ENCODE data around the gene TMEM259.
A peak's percentile ranks its signal among the peaks of the same experiment; 100 is the strongest.

The TMEM259 gene

DNA sequence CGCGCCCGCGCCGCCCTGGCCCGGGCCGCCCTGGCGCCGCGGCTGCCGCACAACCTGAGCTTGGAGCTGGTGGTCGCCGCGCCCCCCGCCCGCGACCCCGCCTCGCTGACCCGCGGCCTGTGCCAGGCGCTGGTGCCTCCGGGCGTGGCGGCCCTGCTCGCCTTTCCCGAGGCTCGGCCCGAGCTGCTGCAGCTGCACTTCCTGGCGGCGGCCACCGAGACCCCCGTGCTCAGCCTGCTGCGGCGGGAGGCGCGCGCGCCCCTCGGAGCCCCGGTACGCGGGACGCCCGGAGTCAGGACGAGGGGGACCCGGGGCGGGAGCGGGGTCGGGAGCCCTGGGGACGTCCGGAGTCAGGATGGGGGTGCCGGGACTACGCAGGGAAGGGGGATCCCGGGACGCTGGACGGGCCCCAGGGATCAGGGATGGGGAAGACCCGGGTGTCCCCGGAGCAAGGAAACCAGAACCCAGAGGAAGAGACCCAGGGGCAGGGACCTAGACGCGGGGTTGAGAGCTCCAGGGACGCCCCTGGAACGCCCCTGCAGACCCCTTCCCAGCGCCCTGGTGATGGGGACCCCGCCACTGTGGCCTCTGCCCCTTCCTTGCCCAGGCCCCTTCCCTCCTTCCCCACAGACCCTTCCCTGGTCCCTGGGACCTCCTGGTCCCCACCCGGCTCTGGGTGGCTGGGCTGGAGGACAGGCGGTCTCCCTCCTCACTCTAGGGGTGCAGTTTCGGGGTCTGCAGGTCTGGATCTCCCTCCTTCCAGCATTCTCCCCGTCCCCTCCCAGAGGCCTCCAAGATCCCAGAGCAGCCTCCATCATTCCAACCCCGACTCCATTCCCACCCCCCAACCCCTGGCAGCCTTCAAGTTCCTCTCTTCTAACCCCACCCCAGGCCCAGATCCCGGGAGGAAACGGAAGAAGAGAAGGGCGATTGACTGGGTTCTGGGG, 20.1 kb downstream of the TMEM259 start:
- no peak for DNase-seq

DNA sequence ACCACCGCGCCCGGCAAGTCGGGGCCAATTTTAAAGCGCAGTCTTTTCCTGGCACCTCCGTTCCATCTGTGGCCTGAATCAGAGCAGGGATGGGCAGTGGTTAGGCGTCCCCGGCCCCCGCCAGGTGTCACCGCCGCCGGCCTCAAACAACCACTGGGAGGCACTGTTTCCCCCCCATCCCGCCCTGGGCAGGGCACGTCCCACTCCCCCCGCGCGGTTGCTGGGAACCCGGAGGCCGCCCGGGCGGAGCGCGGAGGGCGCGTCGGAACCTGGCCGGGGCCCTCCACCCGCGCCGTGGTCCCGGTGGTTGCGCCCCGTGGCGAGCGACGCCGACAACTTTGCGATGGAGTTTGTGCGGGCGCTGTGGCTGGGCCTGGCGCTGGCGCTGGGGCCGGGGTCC, 20.8 kb downstream of the TMEM259 start, which contains the start of gene GRIN3B:
TSS of gene GRIN3B (plus strand) at position 325 of the 400 bp plus-strand sequence. CDS start at position 344, 19 bp downstream.
- no peak for DNase-seq

DNA sequence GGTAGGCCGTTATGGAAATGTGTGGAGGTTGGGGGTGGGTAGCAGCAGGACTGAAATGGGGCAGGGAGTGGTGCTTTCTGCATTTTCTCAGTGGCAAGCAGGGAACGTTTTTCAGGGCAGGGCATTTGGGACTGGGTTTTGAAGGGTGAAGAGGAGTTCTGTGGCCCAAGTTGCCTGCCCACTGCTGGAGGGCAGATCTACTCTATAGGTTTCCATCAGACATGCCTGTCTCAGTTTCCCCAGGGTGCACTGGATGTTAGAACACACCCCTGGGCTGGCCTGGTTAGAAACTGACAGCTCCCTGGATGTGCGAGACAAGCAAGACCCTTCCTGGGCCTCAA, 21.6 kb downstream of the TMEM259 start:
- no peak for DNase-seq

DNA sequence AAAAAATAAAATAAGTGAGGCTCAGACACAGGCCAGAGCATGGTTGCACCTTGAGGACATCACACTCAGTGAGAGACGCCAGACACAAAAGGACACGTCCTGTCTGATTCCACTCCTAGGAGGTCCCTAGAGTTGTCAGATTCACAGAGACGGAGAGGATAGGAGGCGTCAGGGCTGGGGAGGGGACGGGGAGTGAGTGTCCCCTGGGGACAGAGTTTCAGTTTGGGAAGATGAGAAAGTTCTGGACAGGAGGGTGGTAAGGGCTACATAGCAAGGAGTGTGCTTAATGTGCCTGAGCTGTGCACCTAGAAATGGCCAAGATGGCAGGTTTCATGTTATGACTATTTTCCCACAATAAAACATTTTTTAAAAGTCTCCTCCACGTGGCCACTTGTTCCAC, 22.9 kb downstream of the TMEM259 start:
- DNase-seq: no peak

DNA sequence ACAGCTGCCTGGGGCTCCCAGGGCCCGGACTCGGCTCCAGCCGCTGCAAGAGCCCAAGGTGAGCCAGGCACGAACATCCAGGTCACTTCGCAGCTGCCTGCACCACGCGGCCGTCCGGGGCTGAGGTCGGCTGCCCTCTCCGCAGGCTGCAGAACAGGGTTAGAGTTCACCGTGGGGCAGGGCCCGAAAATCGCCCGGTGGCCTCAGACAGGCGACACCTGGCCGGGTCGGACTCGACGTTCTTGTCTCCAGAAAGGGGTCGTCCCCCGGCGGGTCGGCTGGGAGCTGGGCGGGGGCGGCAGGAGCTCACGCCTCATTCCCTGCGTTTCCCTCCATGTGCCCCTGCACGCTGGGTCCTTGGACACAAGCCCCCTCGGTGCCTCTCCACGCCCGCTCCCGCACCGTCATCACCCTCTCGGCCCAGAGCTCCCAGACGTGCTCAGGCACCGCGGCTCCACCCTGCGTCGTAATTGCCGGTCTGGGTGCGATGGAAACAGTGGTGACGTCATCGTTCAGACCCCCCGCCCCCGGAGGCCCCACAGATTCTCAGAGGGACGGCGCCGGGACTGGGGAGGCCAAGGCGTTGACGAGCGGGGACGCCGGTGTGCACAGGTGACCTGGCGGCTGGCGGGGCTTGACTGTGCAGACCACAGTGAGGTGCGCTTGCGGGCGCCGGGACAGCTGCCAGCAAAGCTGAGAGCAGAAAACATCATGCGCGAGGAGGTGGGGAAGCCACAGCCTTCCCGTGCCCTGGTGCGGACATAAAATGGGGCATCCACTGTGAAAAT, 24.7 kb downstream of the TMEM259 start:
- DNase-seq: no peak

DNA sequence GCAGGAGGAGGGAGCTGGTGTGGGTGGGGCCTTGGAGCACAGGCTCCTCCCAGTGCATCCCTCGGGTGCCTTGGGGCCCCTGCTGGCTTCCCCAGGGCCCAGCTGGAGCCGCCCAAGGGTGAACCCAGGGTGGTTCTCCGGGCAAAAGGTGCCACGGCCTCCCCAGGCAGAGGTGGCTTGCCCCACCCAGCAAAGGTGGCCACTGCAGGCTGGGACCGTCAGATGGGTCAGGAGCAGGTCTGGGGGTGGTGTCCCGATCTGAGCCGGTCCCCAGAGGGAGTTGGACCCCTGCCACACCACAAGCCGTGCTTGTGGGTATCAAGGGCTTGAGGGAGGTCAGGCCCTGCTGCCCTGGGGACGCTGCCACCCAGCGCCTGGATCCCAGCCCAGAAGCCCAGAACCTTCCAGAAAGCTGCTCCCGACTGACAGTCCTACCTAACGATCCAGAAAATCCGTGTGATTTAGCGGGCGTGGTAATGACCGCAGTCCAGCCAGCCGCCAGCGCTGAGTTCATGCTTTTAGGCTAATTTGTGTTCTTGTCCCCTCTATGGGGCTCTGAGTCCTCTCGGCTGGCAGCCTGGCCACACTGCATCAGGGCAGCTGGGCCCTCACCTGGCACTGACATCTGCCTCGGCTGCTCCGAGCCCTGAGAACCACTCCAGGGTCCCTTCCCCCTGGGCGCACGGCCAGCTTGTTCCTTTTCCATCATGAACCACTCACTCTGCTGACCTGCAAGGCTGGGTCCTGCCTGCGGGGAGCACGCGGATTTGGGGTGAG, 25.7 kb downstream of the TMEM259 start:
- no peak for DNase-seq

DNA sequence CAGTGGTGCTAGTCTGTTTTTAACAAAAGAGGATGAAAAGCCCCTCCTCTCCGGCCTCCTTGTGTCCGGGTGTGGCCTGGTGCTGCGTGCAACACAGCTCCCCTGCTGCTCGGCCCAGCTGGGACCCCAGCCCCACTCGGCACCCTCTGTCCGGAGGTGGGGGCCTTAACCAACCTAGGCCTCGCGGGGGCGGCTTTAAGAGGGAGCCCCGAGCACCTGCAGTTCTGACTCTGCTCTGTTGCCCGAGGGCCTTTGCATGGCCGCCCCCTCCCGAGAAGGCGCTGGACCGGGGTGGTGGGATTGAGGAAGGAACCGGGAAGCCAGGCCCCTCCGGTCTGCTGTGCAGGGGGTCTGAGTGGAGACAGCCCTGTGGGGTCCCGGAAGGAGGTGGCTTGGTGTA, 26.4 kb downstream of the TMEM259 start:
- DNase-seq: no peak

DNA sequence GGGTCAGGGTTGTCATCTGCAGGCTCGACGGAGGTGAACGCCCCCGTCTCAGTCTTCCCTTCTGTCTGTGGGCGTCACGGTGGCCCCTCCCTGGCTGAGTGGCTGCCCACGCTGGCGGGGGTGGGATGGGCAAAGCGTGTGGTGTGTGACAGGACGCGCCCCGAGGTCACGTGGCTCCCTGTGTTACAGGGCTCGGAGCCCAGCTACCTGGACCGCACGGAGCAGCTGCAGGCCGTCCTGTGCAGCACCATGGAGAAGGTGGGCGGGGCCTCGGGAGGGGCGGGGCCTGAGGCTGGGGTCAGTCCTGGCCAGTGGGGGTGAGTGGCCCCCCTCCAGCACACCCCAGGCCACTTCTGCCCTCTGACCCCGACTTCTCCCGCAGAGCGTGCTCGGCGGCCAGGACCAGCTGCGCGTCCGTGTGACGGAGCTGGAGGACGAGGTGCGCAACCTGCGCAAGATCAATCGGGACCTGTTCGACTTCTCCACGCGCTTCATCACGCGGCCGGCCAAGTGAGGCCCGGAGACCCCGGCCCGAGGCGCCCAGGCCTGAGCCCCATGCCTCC, 27.0 kb downstream of the TMEM259 start:
- DNase-seq: no peak

DNA sequence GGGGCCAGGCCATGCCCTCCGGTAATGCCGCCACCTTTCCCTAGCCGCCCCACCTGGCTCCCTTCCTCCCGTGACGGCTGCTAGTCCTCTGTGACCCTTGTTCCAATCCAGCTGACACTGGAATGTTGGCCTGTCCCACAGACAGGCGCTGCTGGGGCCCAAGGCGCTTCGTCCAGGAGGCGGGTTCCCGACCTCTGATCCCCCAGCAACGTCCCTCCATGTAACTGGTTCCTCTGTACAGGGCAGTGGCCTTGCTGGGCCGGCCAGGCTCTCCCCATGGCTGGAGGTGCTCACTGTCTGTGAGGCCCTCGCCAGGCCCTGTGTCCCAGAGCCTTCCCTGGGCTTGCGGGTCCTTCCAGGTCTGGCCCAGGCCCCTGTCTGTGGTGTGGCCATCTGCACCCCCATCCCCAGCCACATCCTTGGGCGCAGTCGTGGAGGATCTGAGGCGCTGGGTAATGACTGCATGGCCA, 27.5 kb downstream of the TMEM259 start:
- DNase-seq: no peak

DNA sequence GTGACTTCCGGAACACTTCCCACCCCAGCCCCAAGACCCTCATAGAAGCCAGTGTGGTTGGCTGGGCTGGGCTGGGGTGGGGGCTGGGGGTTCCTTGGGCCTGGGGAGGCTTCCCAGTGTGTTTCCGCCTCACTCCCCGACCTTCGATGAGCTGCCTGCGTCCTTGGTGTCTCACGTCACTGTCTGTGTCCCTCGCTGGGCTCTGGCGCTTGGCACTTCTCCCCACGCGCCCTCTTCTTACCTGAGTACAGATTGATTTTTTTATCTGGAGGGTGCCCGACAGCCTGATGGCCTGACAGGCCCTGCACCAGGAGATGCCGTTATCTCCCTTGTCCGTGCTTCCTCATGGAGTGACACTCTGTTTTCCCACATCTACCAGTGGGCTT, 28.3 kb downstream of the TMEM259 start:
- DNase-seq: no peak

DNA sequence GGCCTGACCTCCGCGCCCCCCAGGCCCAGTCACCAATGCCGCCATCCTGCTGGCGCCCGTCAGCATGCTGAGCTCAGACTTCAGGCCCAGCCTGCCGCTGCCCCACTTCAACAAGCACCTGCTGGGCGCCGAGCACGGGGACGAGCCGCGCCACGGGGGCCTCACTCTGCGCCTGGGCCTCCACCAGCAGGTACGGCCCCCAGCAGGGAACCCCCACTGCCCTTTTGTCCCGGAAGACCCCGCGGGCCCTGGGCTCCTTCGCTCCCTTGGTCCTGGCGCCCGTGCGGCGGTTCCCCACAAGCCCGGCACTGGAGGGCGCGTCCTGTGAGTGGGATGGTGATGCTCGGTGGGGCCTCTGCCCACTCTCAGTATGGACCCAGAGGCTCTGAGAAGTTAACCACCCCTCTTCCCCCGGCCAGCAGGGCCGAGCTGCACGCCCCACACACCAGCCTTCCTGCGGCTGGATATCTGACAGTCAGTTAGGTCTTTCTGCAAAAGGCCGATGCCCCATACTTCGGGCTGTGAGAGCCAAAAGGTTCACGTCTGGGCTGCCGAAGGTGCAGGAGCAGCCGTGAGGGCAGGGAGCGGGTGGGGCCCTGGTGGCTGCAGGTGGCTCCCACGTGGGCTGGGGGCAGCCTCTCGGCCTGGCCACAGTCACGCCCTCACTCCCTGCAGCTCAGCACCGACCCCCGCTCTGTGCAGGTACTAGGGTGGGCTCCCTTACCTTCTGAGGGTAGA, 28.8 kb downstream of the TMEM259 start:
- DNase-seq: no peak

DNA sequence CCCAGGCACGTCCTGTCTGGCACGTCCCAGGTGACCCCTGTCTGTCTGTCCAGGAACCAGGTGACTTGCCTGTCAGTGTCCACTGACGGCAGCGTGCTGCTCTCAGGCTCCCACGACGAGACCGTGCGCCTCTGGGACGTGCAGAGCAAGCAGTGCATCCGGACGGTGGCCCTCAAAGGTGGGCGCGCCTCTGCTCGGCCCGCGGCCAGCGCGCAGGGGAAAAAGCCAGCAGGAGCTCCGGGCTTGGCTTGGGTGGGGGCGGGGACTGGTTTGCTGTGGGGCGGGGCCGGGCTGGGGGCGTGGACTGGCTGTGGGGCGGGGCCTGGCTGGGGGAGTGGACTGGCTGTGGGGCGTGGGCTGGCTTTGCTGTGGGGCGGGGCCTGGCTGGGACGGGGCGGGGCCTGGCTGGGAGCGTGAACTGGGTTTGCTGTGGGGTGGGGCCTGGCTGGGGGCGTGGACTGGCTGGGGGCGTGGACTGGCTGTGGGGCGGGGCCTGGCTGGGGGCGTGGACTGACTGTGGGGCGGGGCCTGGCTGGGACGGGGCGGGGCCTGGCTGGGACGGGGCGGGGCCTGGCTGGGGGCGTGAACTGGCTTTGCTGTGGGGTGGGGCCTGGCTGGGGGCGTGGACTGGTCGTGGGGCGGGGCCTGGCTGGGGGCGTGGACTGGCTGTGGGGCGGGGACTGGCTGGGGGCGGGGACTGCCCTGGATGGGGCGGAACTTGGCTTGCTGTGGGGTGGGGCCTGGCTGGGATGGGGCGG, 29.6 kb downstream of the TMEM259 start:
- DNase-seq: no peak

DNA sequence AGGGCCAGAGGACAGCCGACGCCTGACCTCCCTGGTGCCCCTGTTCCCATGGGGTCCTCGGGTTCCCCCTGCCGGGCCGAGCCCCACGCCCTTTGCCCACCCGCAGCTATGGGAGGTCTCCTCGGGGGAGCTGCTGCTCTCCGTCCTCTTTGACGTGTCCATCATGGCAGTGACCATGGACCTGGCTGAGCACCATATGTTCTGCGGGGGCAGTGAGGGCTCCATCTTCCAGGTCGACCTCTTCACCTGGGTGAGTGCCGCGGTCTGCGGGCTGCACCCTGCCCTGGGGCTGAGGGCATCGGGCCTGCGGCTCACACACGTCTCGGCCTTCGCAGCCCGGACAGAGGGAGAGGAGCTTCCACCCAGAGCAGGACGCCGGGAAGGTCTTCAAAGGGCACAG, 30.2 kb downstream of the TMEM259 start:
- DNase-seq: no peak

DNA sequence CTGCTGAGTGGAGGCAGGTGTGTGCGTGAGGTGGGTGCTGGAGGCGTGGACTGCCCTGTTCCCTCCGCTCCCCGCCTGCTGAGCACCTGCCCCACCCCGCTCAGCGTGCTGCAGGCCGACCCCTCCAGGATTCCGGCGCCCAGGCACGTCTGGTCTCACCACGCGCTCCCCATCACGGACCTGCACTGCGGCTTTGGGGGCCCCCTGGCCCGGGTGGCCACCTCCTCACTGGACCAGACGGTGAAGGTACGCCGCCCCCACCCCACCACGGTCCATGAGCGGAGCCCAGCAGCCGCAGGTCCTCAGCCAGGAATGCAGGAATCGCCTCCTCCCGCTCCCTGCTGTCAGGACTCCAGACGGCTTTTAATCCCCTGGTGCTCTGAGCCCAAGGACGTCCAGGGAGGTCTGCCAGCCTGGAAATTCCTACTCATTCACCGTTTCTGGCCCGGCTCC, 30.8 kb downstream of the TMEM259 start:
- DNase-seq: no peak

DNA sequence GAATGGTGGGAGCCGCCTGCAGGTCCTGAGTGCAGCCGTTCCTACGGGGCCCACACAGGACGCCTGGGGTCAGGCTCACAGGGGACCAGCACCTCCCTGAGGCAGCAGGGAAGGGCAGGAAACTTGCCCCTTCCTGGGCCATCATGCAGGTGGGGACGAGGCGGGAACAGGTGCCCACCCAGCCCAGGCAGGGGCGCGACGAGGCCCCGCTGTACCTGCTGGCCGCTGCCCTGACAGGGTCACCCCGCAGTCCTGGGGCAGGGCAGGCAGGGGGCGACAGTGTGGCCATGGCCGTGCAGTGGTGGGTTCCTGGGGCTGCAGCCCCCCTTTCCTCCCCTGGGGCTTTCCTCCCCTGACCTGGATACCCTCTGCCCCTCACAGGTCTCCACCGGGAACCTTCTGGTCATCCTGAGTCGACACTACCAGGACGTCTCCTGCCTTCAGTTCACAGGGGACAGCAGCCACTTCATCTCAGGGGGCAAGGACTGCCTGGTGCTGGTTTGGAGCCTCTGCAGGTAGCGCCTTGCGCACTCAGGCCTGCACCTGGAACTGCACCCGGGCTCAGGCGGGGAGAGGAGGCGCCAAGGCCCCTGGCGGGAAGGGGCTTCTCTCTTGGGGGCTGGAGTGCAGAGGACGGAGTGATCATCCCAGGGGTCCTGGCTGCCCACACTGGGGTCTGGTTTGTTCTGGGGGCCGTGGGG, 31.4 kb downstream of the TMEM259 start:
- DNase-seq: no peak

DNA sequence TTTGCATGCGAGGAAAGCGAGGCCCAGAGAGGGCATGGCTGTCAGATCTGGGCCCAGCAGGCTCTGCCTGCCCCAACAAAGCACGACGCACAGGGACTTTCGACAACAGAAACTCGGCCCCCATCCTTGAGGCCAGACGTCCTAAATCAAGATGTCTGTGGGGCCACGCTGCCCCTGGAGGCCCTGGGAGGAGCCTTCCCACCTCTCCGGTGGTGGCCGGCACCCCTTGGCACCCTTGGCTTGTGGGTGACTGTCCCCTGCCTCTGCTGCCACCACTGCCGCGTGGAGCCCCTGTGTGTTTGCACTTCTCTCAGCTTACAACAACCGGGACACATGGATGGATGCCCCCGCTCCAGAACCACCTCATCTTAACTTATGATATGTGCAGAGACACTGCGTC, 32.4 kb downstream of the TMEM259 start:
- no peak for DNase-seq

DNA sequence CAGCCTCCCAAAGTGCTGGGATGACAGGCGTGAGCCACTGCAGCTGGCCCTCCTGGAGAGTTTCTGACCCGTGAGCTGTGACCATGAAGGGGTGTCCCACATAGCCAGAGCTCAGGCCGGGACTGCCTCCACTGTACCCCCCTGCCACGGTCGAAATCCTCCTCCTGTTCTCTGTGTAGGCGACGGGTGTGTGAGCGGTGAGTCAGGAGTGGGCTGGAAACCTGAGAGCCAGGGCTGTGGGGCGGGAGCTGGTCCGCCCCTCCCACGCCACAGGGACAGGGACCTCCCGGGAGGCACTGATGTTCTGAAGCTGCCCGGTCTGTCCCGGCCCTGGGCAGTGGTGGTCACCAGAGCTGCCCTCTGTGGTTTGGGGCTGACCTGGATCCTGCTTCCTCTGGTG, 32.8 kb downstream of the TMEM259 start:
- no peak for DNase-seq

DNA sequence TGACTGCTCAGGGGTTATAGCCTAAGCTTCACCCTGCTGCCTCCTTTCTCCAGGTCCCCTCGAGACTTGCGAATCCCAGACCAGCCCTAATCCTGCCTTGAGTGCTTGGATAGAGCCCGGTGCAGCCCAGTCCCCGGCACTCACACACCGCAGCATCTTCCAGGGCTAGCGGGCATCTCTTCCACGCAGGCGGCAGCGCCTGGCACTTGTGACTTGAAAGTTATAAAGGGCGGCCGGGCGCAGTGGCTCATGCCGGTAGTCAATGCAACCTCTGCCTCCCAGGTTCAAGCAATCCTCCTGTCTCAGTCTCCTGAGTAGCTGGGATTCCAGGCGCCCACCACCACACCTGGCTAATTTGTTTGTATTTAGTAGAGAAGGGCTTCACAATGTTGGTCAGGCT, 34.8 kb downstream of the TMEM259 start:
- DNase-seq: no peak

DNA sequence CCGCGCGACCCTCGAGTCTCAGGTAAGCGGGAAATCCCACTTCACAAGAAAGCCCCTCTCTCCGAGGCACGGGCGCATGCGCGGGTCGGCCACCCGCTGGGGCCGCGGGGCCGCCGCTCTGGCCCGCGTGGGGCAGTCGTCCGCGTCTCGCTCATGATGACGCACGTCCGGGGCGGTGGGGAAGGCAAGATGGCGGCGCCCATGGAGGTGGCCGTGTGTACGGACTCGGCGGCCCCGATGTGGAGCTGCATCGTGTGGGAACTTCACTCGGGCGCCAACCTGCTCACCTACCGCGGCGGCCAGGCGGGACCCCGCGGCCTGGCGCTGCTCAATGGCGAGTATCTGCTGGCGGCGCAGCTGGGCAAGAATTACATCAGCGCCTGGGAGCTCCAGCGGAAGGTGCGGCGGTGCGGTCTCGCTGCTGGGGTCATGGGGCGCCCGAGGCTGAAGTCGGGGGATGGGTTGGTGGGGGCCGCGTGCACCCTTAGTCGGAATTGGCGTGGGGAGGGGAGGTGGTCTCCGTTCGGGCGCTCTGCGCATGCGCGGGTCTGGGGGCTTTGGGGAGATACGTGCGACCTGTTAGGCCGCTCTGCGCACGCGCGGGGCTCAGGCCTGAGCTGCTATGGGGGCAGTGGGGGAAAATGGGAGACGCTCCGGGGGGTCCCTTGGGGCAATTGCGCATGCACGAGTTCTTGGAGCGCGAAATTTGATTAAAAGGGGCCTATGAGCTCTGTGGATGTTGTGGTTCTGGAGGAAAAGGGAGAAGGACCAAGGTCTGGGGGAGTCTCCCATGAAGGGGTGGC, 36.6 kb downstream of the TMEM259 start, which contains the start of gene WDR18:
TSS of gene WDR18 (plus strand) at position 181 of the 803 bp plus-strand sequence. CDS start at position 190, 9 bp downstream.
- DNase-seq: peak; percentile 69

All from GF-D8 (cell line).